ENCODE results near the gene KAT6B.

Gene KAT6B

GRCh38 chr10:74813381-74814259 is 12.8 kb upstream of the KAT6B start:
- Histone ChIP-seq H2AFZ (no peak overlapping the region), H3K36me3 (ENCODE audit: control insufficient read depth, insufficient read depth, low read length) (no peaks in the 10 kb centered on the region), H3K9me3 (ENCODE audit: control insufficient read depth, low read length) (no peaks in the 10 kb centered on the region), H3K27ac (no peak overlapping the region), H3K9ac (no peak overlapping the region), H3K4me1 (no peaks in the 10 kb centered on the region), H3K4me2 (ENCODE audit: low read length) (no peak overlapping the region), H3K79me2 (no peaks in the 10 kb centered on the region), H3K4me3 (ENCODE audit: low read depth, low read length) (no peak overlapping the region), H3K27me3 (ENCODE audit: control insufficient read depth, insufficient read depth, low read length) (no peaks in the 10 kb centered on the region)
- no peak for TF ChIP-seq CTCF (IDR thresholded peaks at IDR 0.05)

GRCh38 chr10:74814797-74815196 is 11.6 kb upstream of the KAT6B start:
- Histone ChIP-seq H3K9ac (no peak overlapping the region), H3K9me3 (ENCODE audit: control insufficient read depth, low read length) (no peaks in the 10 kb centered on the region), H3K79me2 (no peaks in the 10 kb centered on the region), H3K27ac (no peak overlapping the region), H3K27me3 (ENCODE audit: control insufficient read depth, insufficient read depth, low read length) (no peaks in the 10 kb centered on the region), H2AFZ (no peak overlapping the region), H3K4me3 (ENCODE audit: low read depth, low read length) (no peak overlapping the region), H3K36me3 (ENCODE audit: control insufficient read depth, insufficient read depth, low read length) (no peaks in the 10 kb centered on the region), H3K4me1 (no peaks in the 10 kb centered on the region), H3K4me2 (ENCODE audit: low read length) (no peak overlapping the region)
- no peak for TF ChIP-seq CTCF (IDR thresholded peaks at IDR 0.05)

GRCh38 chr10:74816824-74817498 is 9.4 kb upstream of the KAT6B start:
- Histone ChIP-seq H3K4me3 (ENCODE audit: low read depth, low read length) (no peak overlapping the region), H3K9ac (no peak overlapping the region), H3K27ac (no peak overlapping the region), H2AFZ (no peak overlapping the region), H3K9me3 (ENCODE audit: control insufficient read depth, low read length) (no peaks in the 10 kb centered on the region), H3K4me1 (peaks cover 8% of the 10 kb centered on the region), H3K36me3 (ENCODE audit: control insufficient read depth, insufficient read depth, low read length) (no peaks in the 10 kb centered on the region), H3K4me2 (ENCODE audit: low read length) (no peak overlapping the region), H3K79me2 (no peaks in the 10 kb centered on the region), H3K27me3 (ENCODE audit: control insufficient read depth, insufficient read depth, low read length) (no peaks in the 10 kb centered on the region)
- no peak for TF ChIP-seq CTCF (IDR thresholded peaks at IDR 0.05)

- Histone ChIP-seq H3K4me2 (ENCODE audit: low read length) (peak overlapping the region; percentile 48), H3K36me3 (ENCODE audit: control insufficient read depth, insufficient read depth, low read length) (no peaks in the 10 kb centered on the region), H3K9ac (no peak overlapping the region), H3K27me3 (ENCODE audit: control insufficient read depth, insufficient read depth, low read length) (no peaks in the 10 kb centered on the region), H3K4me1 (peaks cover 26% of the 10 kb centered on the region), H3K79me2 (no peaks in the 10 kb centered on the region), H3K9me3 (ENCODE audit: control insufficient read depth, low read length) (no peaks in the 10 kb centered on the region), H3K27ac (peak overlapping the region; percentile 85), H2AFZ (peak overlapping the region; percentile 64), H3K4me3 (ENCODE audit: low read depth, low read length) (peak overlapping the region; percentile 22)
- no peak for TF ChIP-seq CTCF (IDR thresholded peaks at IDR 0.05)
Observed at GRCh38 chr10:74821501-74821900, 4.9 kb upstream of the KAT6B start.

Data from parathyroid adenoma (tissue), 2 donors.